PC-3 (cell line): ENCODE data around the gene PIM1.

Experiments used
- EZH2 ChIP-seq: fragments of 300-600 bp; sonication (generic); IDR thresholded peaks from one replicate; pipeline ENCODE4 v1.6.1; 2017; ENCODE audit warnings: antibody characterized with exemption, mild to moderate bottlenecking, low read length; ENCODE audit not compliant: unreplicated experiment
- EZH2phosphoT487 ChIP-seq: fragments of 300-600 bp; sonication (generic); IDR thresholded peaks from 2 replicates; pipeline ENCODE4 v1.6.1; 2018; ENCODE audit warnings: mild to moderate bottlenecking, antibody characterized with exemption, low read length, borderline replicate concordance
- TF ChIP-seq, protein P1 (sequence below): fragments of 300-600 bp; sonication (generic); conservative IDR thresholded peaks from 2 replicates; pipeline ENCODE4 v1.5.1; 2017; ENCODE audit warnings: antibody characterized with exemption, low read depth, mild to moderate bottlenecking, low read length

GRCh38 chr6:37187321-37188022 is 17.5 kb downstream of the PIM1 start:
- TF ChIP-seq, protein P1, sequence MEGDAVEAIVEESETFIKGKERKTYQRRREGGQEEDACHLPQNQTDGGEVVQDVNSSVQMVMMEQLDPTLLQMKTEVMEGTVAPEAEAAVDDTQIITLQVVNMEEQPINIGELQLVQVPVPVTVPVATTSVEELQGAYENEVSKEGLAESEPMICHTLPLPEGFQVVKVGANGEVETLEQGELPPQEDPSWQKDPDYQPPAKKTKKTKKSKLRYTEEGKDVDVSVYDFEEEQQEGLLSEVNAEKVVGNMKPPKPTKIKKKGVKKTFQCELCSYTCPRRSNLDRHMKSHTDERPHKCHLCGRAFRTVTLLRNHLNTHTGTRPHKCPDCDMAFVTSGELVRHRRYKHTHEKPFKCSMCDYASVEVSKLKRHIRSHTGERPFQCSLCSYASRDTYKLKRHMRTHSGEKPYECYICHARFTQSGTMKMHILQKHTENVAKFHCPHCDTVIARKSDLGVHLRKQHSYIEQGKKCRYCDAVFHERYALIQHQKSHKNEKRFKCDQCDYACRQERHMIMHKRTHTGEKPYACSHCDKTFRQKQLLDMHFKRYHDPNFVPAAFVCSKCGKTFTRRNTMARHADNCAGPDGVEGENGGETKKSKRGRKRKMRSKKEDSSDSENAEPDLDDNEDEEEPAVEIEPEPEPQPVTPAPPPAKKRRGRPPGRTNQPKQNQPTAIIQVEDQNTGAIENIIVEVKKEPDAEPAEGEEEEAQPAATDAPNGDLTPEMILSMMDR, result no peak
- TF ChIP-seq EZH2 (no peak), EZH2phosphoT487 (no peak)
